T1000 (cell line): Measurements from ENCODE around the gene ORC4.

Experiments
- DNase-seq: peaks from one replicate; lab custom pipeline; 2025; ENCODE audit warnings: mixed read lengths; lab: John Stamatoyannopoulos, UW

ORC4 gene

DNA sequence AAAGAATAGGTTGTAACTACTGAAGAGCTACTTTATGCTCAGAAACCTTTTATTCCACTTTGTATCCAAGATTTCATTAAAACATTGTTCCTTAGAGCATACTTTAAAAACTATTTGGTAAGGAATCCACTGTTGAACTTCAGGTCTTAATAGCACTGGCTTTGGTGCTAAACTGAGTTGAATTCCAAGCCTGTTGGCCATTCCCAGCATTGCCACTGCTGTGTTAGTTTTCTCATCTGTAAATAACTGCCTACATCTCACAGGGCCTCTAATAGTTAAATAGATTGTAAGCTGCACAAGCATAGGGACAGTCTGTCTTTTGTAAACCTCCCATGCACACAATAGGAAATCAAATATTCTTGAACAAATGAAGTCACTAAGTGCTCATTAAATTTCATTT lies 86.6 kb downstream of the ORC4 start:
- no peak for DNase-seq

DNA sequence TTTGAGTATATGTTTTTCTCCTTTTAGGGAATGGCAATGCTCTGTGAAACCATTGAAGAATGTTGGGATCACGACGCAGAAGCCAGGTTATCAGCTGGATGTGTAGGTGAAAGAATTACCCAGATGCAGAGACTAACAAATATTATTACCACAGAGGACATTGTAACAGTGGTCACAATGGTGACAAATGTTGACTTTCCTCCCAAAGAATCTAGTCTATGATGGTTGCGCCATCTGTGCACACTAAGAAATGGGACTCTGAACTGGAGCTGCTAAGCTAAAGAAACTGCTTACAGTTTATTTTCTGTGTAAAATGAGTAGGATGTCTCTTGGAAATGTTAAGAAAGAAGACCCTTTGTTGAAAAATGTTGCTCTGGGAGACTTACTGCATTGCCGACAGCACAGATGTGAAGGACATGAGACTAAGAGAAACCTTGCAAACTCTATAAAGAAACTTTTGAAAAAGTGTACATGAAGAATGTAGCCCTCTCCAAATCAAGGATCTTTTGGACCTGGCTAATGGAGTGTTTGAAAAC lies 93.4 kb downstream of the ORC4 start:
- DNase-seq: no peak

DNA sequence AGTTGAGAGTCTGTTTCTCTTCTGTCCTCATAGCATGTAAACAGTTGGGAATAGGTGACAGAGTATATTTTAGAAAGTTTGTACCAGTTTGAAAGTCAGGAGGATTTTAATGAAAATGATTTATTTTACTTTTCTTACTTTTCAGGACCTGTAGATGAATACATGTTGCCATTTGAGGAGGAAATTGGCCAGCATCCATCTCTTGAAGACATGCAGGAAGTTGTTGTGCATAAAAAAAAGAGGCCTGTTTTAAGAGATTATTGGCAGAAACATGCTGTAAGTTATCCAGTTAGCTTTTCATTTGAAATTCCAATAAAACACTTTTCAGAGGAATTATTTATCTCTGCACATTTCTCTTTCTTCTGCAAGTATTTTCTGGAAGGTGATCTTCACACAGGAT lies 94.7 kb downstream of the ORC4 start:
- no peak for DNase-seq

DNA sequence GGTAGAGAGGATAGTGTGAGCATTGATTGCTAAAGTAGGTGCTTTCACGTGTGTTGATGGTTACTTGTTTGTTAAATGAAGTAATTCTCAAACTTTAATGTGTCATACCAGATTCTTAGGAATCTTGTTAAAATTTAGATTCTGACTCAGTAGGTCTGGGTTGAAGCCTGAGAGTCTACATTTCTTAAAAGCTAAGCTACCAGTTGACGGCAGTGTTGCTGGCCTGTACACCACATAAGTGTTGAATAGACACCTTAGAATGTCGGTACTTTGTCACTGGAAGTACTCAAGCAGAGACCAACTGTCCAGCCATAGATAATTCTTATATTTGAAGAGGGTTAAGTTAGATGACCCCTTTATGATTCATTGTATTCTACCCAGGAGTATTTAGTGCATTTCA lies 95.9 kb downstream of the ORC4 start:
- no peak for DNase-seq

DNA sequence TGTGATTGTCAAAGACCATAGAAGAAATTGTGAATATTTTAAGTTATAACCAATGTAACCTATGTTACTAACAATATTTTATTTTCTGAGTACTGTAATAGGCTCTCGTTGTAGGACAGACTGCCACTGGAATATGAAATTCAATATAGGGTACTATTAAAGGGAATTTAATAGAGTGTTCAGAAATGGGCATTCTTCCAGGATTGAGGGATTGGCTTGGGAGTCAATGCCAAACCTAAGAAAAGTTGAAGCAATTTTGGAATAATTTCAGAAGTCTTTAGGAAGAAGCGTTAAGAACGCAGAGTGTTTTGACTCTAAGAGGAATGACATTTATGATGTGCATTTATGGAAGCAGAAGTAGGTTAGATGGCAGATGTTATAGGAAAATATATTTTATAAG lies 96.7 kb downstream of the ORC4 start:
- DNase-seq: no peak

DNA sequence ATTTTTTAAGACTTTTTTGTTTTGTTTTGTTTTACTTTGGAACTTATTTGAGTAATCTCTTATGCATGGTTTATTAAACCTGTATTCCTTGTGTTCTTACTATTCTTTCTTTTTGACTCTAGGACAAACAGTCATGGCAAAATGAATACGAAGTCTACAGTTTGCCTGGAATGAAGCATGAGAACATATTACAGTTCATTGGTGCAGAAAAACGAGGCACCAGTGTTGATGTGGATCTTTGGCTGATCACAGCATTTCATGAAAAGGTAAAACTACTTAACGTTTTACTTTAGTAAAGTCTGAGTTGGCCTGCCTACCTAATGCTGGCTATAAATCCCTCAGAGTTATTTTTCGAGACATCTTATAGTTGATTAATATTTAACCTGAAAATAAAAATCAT lies 103.4 kb downstream of the ORC4 start:
- no peak for DNase-seq

DNA sequence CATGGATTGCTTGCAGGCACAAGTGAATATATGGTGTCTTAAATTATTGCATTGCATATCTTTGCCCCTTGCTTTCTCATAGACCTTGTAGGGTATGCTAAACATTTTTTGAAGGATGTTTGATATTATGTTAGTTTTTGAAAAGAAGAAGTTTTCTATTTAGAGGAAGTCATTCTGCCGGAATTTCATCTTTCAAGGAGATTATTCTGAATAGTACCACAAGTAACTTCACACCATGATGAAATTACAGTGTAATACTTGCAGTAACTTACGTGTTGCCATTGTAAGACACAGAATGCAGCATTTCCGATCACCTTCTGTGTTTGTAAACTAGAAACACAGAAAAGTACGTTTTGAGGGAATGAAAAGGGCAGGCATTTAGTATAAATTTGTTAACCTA lies 103.8 kb downstream of the ORC4 start:
- no peak for DNase-seq

DNA sequence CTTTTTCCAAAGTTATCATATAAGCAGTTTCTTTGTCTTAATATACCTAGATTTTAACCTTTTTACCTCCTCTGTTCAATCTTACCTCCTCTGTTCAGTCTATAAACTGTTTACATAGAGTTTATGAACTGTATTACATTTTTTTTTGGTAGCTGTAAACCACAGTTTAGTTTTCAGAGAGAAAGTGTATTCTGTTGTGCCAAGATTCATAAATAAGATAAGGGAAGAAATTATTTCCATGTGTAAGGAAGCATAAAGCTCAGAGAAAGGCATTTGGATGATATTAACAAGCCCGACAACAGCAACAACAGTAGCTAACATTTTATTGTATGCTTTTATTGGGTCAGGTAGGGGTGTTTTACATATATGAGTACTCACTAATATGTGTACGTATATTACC lies 104.5 kb downstream of the ORC4 start:
- DNase-seq: no peak

DNA sequence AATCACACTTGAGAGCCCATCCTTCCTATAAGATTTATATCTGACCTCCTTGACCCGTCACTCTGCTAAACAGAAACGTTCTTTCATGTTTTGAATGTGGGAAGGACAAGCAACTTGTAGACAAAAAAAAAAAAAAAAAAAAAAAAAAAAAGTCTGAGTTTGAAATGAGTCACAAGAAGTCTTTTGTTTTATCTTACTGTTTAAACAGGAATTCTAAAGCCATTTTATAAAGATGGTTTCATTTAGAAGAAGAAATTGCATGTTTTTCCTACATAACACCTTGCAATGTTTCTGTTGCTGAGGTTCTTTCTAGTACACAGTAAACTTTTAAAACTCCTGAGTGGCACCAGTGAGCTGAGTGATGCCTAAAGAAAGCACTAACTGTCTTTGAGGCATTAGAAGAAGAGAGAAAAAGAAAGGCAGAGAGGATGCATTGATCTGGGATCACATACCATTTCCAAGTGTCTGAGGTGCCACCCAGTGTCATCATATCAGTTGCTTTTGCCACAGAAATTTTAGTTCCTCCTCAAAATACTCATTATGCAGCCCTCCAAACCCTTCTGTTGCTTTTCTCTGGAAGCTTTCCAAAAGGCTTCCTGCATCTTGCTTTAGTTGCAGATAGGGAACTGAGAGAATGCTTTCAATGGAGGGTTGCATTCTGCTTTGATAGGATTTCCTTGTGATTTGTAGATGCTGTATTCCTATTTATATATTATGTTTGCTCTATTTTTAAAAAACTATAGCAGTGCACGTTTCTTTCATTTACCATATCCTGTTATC lies 106.6 kb downstream of the ORC4 start:
- no peak for DNase-seq

DNA sequence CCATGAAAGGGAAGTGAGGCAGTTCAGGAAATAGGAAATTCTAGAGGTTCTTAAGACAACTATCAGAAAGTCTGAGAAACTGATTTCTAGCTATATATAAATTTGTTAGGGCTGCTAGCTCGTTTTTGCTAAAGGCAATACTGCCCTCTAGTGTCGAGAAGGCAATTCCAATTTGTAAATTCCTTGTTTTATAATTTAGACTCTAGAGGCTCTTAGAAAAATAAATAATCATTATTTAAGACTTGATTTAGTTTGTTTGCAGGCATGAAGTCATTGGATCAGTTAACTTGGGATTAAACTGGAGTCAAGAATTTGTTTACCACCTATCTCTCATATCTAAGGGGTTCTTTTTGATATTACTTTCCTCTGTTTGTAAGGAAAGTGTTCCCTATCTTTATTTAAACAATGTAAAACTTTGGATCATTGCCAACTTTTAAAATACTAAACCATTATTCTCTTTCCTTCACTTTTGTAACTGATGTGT lies 109.5 kb downstream of the ORC4 start:
- no peak for DNase-seq

DNA sequence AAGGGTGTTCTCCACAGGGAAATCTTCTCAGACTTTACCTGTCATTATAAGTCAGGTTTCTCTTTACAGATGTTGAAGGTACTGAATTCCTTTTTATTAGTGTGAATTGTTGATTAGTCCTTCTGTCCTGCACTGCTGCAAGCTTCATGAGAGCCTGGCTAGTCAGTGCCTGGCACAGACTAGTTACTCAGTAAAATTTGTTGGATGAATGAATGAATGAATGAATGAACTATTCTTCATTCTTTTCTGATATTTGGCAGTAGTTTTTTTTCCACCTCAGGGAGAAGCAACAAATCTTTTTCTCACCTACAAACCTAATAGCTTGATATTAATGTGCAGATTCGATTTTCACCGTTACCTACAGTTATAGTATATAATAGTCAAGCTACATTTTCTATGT lies 111.4 kb downstream of the ORC4 start:
- no peak for DNase-seq

DNA sequence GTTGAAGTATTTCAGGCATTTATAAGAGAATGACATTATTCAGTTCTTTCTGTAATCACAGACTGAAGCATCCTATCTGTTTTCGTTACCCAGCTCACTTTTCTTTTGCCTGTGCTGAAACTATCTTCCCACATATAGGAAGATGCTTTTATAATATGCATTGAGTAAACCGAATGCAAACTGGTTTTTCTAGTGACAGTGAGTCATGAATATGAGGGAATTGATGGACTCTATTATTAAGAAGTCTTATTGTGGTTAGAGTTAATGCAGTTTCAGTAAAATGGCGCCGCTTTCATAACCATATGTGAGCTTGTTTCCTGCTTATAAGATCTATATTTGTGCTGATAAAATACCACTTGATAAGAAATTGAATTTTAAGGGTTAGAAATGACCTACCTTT lies 116.5 kb downstream of the ORC4 start:
- DNase-seq: no peak

DNA sequence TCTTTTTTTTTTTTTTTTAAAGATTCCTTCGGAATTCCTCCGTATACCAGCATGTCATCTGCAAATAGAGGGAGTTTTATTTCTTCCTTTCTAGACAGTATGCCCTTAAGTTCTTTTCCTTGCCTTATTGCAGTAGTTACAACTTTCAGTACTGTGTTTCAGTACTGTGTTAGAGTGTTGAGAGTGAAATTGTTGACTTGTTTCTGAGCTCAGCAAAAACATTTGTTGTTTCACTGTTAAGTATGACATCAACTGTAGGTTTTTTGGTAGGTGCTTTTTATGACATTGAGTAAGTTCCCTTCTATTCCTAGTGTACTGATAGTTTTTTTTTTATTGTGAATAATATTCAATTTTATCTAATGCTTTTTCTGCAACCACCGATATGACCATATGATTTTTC lies 131.9 kb downstream of the ORC4 start:
- no peak for DNase-seq

DNA sequence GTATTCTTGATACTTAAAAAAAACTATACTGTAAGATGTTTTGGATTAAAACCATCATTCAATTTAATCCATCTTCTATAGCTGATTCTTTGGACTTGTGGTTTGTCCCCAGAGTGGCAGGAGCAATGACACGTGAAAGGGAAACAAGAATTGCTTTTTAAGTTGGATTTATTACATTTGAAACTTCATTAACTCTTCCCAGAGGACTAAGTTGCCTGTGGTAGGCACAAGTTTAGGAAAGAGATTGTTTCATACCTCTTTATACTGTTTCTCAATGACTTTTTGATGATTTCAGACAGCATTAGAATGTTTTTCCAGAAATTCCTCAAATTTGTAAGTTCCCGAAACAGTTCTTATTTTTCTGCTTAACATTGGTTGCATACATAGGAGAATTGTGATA lies 134.4 kb downstream of the ORC4 start:
- no peak for DNase-seq

DNA sequence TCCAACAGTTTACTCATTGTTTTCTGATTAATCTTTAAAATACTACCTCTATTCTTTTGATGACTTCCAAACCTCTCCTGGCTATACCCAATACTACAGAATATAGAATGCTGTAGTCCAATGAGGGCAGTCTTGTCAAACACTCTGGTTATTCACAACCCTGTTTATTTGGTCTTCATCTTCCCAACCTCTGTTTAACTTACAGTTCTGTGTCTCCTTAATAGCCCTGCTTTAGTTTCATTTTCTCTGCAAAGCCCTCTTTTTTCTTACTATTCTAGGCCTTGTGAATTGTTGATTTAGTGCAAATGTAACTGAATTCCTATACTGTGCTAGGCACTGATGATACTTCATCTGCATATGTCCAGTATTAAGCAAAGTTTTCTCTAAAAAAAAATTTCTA lies 135.7 kb downstream of the ORC4 start:
- DNase-seq: no peak

DNA sequence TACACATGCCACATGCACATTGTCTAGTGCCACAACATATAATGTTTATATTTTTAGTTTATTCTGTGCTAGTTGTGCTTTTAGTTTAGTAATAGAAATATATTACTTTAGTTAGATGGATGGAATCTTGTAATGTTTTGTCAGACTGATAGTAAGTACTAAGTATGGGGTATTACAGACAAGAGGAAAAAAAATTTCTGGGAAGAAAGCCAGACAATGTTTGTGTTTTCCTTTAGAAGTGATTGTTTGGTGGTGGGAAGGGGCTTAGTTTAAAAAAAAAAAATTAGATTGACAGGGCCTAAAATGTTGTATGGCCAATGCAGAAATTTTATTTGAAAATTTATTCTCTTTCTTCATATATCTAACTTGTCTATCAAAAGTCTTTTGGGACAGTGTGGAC lies 137.9 kb downstream of the ORC4 start:
- no peak for DNase-seq
